Measurements from ENCODE around the gene RNF223.

DNA sequence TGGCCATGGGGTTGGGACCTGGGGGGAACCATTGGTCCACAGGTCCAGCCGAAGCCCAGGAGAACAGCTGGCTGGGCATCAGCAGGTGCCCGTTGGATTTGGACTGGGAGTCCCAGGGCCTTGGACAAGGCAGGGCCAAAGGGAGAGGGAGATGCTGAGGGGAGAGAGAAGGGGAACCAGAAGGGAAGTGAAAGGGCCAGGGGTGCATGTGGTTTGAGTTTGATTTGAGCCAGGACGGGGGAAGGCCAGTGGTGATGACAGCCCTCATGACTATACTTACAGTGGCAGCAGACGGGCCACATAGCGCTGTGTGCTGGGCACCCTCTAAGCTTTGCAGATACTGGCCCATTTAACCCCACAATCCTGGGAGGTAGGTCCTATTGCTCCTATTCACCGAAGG is 35.4 kb downstream of the RNF223 start:
- TF ChIP-seq, protein P1, sequence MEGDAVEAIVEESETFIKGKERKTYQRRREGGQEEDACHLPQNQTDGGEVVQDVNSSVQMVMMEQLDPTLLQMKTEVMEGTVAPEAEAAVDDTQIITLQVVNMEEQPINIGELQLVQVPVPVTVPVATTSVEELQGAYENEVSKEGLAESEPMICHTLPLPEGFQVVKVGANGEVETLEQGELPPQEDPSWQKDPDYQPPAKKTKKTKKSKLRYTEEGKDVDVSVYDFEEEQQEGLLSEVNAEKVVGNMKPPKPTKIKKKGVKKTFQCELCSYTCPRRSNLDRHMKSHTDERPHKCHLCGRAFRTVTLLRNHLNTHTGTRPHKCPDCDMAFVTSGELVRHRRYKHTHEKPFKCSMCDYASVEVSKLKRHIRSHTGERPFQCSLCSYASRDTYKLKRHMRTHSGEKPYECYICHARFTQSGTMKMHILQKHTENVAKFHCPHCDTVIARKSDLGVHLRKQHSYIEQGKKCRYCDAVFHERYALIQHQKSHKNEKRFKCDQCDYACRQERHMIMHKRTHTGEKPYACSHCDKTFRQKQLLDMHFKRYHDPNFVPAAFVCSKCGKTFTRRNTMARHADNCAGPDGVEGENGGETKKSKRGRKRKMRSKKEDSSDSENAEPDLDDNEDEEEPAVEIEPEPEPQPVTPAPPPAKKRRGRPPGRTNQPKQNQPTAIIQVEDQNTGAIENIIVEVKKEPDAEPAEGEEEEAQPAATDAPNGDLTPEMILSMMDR (IDR thresholded peaks at IDR 0.05; ENCODE audit: poor library complexity), result no peak
- TF ChIP-seq EZH2 (IDR thresholded peaks at IDR 0.05; ENCODE audit: borderline replicate concordance) (no peak), EZH2phosphoT487 (IDR thresholded peaks at IDR 0.05; ENCODE audit: low read depth, severe bottlenecking, unreplicated experiment) (no peak)
